ENCODE data around the gene AKAIN1.

The AKAIN1 gene, protein sequence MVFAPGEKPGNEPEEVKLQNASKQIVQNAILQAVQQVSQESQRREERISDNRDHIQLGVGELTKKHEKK

DNA sequence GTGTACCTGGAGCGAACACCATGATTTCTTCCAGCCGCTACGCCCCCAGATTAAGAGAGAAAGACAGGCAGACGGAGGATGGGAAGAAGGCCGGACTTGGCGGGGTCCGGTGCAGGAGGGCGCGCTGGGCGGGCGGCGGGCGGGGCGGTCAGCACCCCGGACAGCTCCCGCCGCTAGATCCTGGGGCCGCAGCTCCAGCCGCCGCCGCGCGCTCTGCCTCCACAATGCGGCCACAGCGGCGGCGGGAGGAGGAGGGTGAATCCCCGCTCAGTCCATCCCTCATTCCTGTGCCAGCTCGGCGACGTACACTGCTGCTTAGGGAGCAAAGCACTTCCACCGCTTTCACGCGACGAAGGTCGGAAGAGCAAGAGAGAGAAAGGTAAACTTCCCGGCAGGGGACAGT lies at the start of gene AKAIN1:
TSS of gene AKAIN1 (minus strand) at position 226 of the 403 bp plus-strand sequence. CDS start at position 22, 204 bp downstream.
- peak in 1 of 3 donors; percentile 7 for DNase-seq (ENCODE audit: low read depth in 3 of 3)

DNA sequence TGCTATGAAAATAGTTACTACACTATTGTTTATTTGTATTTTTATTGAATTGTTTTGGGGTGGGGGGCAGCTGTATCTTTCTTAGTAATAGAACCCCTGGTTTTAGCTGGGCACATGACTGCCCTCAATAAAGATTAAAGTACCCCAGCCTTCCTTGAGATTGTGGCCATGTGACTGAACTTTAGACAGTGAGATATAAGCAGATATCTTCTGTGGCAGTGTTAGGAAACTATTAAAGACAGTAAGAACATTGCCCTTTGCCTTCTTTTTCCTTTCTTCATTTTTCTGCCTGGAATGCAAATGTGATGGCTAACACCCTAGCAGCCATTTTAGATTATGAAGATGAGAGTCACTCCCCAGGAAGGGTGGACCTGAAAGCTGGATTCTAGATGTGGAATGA lies 47.9 kb upstream of the AKAIN1 start:
- DNase-seq (ENCODE audit: low read depth in 3 of 3), result no peak

DNA sequence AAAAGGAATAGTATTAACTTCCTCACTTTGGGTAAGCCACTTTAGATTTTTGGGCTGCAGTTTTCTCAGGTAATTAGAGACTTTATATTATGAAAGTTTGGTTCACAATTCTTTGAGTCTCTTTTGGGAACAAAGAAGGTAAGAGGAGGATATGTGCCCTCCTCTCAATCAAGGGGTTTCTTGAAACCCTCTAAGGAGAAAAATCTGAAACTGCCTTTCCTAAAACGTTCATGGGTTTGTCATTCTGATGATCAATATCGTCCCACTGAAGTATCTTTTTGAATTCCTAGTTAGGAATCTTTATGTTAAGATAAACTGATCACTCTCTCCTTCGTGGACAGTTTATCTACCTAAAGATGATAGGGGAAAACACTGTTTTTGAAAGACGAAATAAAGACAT lies 42.4 kb upstream of the AKAIN1 start:
- no peak for DNase-seq (ENCODE audit: low read depth in 3 of 3)

DNA sequence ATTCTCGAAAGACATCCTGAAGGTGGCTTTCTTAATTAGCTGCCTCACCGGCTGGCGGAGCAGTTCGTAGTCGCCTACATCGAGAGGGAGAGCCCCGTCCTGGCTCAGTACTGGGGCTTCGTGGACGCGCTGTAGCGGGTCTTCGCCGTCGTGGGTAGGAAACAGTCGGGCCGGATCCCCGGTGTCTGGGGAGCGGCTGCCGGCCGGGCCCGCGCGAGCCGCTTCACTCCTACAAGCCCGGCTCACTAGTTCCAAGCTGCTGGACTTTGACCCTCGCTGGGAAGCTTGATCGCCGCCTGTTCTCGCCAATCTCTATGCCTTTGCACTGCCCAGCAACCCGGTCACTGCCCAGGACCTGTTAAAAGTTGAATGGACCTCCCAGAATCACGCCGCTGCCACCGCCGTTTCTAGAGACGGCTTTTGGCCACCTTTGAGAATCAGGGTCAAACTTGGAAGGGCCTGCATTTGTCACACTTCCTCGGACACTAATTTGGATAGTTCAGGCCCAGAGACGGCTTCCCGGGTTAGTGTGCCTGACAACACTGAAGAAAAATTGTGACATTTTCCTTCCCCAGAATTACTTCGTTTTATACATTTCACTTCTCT lies 41.4 kb upstream of the AKAIN1 start:
- DNase-seq (ENCODE audit: low read depth in 3 of 3), result peak in 1 of 3 donors; percentile 21

DNA sequence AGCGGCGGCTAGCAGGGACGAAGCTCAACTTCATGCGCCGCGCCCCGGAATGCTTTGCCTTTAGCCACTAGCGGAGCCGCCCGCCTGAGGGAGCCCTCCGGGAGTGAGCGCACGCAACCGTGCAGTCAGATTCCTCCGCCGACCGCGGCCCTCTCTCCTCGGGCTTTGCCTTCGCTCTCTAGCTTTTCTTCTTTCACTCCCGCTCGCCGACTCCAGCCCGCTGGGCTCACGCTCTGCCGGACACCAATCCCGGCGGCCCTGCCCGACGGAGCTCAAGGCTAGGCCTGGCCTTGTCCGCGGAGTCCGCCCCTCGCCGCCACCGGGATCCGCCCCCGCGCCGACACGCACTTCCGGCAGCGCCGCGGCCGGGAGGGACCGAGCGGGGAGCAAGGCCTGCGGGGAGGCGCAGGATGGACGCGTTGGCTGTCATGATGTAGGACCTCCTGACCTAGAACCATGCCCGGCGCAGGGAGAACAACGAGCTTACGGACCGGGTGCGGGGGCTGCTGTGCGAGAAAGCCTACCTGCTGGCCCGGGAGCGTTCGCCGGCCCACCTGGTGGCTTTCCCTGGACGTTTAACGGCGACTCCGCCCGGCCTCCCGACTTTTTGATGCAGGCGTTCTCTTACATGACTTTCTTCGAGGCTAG lies 40.8 kb upstream of the AKAIN1 start:
- peak; percentile 72 to 84 (median 72) for DNase-seq (ENCODE audit: low read depth in 3 of 3)

DNA sequence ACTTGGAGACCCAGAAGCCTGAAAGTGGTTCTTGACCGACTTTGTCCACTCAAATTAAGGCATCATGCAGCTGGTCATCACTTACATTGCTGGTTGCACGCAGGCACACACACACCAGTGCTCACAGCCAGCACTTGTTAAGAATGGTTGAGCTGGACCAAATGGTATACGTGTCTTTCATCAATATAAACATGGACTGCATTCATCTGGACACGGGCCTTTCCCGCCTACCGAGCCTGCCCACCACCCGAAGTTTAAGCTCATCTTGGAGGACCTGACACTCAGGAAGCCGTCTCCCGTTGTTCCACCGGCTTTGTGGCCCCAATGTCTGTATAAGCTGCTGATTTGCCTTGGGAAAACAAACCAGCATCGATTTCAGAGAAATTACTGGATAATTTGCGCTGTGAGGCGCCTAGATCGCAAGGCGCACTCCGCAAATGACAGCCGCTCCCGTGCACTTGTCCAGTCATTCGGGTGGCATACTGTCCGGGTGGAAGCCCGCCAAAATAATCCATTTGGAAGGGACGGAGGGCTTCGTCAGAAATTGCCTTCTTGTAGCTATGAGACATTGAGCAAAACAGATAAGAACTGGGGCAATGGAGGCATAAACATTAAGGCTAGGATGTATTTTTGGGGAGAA lies 40.1 kb upstream of the AKAIN1 start:
- peak in 1 of 3 donors; percentile 3 for DNase-seq (ENCODE audit: low read depth in 3 of 3)

DNA sequence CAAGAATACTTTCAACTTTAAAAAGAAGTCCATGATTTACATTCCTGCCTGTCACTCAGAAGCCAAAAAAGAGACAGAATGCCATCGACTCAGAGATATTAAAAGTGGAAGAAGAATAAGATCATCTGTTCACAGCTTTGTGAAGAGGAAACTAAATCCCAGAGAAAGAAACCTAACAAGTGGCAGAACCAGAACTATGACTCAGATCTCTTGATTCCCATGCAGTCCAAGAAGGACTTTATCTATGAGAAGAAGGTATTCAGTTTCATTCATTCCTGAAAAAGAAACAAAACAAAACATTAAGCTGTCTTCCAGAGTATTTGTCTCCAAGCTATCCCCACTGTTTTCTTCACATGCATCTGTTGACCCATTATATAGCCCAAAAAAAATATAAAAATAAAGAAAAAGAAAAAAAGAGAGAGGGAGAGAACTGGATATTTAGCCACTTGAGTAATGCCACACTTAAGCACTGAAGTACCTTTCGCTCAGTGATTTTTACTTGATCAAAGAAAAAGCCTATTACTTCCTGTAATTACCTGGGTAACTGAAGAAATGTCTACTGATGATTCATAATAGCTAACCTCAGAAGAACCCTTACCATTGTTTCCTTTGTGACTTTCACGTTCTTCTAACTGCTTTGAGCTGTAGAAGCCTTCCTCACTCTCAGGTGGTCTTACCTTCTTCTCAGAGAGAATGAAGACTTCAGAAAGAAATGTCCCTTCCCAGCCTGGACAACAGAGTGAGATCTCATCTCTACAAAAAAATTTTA lies 17.7 kb upstream of the AKAIN1 start:
- DNase-seq (ENCODE audit: low read depth in 3 of 3), result no peak

DNA sequence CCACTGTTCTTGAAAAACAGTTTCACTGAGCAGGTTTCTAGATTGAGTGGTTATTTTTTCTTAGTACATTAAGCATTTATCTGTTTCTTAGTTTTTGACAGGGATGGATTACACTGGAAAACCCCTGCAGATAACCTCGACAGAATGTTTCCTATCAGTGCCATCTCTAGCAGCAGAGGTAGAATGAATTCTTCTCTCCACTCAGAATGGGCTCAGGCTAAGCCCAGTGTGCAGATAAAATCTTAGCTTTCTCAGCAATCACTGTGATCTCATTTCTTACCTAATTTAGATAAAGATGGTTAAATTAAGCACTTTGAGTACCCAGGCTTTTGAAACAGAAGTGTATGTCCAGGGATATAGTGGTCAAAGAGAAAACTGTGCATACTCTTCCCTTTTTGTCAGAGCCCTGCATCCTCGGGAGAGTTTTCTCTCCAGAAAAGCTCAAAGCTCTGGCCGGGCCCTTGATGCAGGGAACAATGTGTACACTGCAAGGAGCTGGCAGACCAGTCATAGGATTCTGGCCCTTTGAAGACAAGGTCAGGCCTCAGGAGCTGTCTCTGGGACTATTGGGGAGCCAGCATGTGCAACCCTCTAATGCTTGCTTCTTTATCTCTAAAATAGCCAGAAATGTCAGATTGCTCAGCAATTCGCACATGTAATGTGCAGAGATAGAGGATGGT lies 10.6 kb upstream of the AKAIN1 start:
- no peak for DNase-seq (ENCODE audit: low read depth in 3 of 3)

DNA sequence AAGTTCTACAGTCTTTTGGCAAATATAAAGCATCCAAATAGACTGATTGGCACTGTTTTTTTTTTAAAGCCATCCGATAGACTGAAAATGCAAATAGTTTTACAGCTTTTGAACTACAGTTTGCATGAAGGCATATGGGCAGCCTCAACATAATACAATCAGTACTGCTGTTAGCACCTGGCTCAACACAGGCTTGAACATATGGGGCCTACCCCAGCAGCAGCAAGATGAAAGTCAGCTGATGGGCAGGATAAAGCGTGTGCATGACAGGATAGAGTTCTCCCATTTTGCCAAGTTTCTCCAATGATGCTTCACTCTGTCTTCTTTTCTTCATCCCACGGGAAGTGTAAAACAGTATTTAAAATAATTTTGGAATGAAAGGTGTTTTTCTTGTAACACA lies 1.3 kb upstream of the AKAIN1 start:
- no peak for DNase-seq (ENCODE audit: low read depth in 3 of 3)

DNA sequence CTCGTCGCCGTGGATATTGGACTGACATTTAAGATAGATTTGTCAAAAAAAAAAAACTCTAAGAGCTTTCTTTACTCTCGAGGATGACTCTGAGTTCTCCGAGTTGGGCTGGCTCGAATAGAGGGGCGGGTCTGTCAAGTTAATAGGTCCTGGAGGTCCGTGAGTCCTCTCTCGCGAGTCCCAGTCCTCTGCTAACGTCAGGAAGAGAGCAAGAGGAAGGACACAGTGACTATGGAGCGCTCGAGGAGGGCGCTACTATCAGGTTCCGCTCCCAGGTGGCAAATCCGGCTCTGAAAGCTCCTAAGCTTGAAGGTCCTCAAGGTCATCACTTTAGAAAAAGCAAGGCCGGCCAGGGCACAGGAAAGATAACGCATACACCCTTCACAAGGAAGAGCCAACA lies 404 bp upstream of the AKAIN1 start:
- DNase-seq (ENCODE audit: low read depth in 3 of 3), result no peak

DNA sequence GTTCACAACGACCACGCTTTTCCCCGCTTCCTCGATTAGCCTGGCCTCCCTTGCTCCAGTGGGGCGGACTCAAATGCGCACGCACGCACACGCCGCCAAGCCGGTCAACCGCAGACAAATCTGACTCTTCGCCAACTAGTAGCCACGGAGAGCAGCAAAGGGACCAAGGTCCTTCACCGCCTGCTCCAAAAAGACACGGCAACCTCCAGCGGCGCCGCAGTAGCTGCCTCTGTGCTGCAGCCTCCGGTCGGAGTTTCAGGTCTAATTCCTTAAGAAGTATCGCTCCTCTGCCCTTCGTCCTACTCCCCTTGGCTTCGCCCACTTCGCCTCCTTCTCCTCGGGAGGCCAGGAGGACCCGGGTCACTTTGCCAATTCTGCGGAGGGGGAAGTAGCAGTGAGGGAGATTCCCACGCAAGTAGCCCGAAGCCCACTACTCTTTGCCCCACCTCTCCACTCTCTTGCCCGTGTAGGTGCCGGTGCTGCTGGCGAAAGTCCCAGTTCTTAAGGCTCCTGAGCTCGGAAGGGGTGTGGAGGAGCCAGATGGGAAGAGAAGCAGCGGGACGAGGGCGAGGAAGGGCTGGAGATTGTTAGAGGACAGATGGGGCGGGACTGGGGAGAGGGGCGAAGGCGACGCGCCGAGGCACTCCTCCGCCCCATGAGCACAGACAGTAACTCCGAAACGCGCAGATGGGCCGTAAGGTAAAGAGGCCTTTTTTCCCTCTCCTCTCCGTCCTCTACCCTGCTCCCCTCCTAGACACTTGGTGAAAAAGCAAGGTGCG lies 615 bp downstream of the AKAIN1 start:
- no peak for DNase-seq (ENCODE audit: low read depth in 3 of 3)

DNA sequence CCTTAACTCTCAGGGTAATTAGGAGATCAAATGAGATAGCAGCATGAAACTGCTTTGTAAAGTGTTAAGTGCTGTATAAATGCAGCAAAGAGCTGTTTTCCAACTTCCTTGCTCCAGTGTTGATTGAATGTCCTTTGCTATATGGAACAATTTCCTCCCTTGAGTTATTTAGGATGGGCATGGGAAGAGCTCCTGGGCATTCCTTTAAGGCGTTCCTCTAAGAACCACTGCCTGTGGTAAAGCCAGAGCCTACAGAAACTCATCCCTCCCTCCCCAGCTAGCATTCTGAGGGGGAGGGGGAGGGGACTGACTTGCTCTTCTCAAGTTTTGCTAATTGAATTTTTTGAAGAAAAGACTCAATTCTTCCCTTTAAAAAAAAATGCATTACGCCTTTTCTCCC lies 1.4 kb downstream of the AKAIN1 start:
- DNase-seq (ENCODE audit: low read depth in 3 of 3), result no peak

DNA sequence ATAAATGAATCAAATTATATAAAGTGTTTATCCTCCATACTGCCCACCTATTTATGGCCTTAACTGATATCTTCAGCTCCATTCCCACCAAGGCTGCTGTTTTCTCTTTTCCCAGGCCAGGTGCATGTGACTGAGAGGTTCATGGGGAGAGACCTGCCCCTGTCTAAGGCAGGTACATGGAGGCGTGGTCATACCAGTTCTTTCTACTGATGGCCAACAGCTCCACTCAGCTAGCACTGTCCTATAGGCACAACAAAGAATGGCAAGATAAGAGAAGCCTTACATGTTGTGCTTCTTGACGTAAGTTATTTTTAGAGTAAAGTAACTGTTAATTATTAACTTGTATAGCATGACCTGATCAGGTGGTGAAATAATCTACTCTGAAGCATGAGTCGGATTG lies 16.8 kb downstream of the AKAIN1 start:
- no peak for DNase-seq (ENCODE audit: low read depth in 3 of 3)

DNA sequence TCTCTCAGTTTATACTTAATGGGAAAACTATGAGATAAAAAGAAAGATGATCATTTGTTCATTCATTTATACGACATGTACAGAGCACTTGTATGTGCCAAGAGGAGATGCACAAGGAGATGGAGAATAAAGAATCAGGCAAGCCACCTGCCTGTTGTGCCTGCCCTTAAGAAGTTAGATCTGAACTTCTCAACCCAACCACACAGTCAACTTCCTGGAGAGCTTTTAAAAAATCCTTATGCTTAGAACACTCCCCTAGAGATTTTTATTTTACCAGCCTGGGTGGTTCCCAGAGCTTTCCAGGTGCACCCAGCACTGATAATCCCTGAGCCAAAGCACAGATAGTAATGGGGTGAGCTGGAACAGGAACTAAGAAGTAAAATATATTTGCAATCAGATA lies 18.5 kb downstream of the AKAIN1 start:
- DNase-seq (ENCODE audit: low read depth in 3 of 3), result no peak

DNA sequence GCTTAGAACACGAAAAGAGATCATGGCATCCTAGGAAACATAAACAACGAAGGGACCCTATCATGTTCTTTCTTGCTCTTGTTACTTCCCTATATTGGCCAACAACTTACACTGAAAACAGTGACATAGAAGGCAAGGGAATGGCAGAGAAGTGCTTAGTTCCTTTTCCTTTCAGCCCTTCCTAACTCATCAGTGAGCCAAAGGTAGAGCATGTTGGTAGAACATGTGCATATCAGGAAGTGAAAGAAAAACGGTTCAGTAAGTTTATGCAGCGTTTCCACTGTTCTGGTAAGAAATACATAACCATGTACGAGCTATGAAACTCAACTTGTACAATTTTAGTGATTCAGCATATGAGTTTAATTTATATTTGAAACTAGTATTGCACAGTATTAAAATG lies 21.7 kb downstream of the AKAIN1 start:
- DNase-seq (ENCODE audit: low read depth in 3 of 3), result no peak

DNA sequence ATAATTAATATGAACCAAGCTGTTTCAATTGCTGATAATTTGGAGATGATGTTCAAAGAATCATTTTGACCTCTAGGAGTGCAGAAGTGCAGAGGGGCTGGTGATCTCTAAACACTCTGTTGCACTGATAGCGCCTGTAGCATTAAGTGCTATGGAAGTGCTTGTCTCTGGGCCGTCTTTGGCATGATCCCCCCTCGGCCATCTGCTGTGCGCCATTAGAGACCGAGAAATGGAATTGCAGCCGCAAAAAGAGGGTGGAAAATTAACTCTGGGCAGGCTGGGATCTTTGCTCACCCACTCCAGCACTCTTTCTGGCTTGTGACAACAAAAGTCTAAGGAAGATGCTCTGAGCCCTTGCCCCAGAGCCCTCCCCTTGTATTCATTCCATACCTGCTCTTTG lies 23.4 kb downstream of the AKAIN1 start:
- no peak for DNase-seq (ENCODE audit: low read depth in 3 of 3)

DNA sequence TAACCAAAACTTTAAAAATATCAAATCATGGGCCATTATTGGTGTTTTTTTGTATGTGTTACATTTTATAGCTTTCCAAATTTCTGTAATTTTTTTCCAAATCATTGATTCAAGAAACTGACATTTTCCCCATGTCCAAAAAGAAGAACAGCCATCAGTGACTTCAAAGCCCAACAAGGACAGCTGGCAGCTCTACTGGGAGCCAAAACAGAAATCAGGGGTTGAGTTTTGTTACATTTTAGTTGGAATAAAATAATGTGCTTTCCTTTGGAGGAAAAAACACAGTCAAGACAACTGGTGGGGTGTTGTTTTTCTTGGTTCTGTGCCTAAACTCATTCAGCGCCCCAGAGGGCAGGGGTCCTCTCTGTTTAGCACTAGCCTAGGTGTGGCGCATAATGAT lies 23.8 kb downstream of the AKAIN1 start:
- no peak for DNase-seq (ENCODE audit: low read depth in 3 of 3)

DNA sequence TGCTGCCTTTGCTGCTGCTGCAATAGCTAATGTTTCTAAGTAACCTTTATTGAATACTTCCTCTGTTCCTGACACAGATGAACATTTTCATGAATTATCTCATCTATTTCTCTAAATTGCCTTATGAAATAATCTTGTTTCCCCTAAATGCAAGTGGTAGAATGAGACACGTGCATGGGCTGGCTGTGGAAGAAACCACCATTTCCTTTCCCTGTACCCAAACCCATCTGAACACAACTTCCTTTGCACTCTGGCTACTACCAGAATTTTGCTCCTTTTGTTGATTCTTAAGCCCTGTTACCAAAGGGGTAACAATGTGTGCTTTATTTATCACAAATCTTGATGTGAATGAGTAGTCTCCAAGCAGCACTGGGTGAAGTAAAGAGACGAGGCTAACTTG lies 29.2 kb downstream of the AKAIN1 start:
- DNase-seq (ENCODE audit: low read depth in 3 of 3), result no peak

DNA sequence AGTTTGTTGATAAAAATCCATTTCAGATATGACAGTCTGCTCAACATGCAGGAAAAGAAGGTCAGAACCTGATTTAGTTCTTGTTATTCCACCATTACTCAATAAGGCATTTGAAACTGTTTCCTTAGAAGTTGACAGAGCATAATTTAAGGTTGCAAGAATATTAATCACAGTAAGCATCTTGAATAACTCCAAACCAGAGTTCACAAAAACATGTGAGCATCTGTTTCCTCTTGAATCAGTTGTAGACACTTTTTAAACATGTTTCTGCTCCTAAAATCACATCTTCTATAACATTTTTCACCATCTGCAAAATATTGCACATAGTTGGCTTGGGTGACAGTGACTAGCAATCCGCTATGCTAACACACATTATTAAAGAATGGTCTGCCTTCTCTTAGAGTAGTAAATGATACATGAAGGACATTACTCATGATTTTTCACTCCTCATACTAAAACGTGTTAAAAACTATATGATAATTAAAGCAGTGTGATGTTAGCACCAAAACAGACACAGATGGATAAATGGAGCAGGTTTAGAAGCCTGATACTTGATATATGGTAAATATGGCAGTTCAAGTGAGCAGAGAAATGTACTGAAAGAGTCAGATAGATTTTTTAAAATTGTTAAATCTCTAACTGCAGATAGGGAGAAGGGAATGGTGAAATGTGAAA lies 30.3 kb downstream of the AKAIN1 start:
- DNase-seq (ENCODE audit: low read depth in 3 of 3), result no peak

DNA sequence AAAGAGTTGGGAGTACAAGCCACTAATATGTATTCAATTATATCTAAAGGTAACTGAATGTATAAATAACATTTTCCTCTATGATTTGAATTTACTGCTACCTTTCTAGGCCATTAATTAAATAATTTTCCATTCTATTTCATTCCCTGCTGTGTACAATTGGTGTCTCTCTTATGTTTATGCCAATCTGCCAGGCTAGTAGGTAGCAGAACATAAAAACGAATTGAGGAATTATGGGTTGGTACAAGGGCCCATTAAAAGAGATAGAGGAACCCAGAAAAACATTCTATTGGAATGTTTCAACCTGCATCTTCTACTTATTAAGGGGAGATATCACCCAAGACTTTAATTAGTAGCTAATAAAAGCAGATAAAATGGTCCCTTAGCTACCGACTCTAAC lies 32.2 kb downstream of the AKAIN1 start:
- no peak for DNase-seq (ENCODE audit: low read depth in 3 of 3)

DNA sequence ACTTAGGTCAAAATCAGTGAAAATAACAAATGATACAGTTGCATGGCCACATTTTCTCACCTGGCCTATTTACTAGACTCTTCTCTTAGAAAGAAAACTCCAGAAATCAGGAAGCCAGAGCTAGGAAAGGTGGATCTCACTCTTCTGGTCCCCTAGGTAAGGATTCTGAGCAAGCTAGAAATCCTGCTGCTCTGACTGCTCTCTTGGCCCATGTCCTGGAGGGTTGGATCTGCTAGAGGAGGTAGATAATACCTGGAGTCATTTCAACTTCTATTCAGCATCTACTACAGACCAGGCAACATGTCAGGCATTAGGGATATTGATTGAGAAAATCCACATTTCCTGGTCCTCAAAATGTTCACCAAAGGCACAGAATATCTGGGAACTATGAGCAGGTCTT lies 34.9 kb downstream of the AKAIN1 start:
- no peak for DNase-seq (ENCODE audit: low read depth in 3 of 3)

Measured in stimulated activated CD4-positive, alpha-beta T cell treated with anti-CD3 and anti-CD28 coated beads, TNF-alpha, amount 100 ng/mL, for 48 hours (primary cell).